HEK293 (cell line): Measurements from ENCODE around the gene TTC7B.

Source experiments
- CTCF ChIA-PET: fragments of 350-600 bp; formaldehyde crosslinking; extraction: SDS; loops from one replicate; lab custom pipeline; 2021; ENCODE audit warnings: antibody characterized with exemption; lab: Yijun Ruan, JAX
- POLR2A ChIA-PET: fragments of 300-600 bp; formaldehyde crosslinking; extraction: SDS; loops from one replicate; lab custom pipeline; 2020; ENCODE audit warnings: antibody characterized with exemption, inconsistent platforms; lab: Yijun Ruan, JAX
- H3K27ac ChIP-seq: fragments of 200-500 bp; sonication (Bioruptor generic); 2 replicates; pipeline ENCODE4 v1.5.1; 2014; ENCODE audit warnings: low read depth, low read length, control low read depth, inconsistent platforms; ENCODE audit errors: extremely low read depth
- H3K36me3 ChIP-seq, 2 experiments: fragments of 200-500 bp in 1 of 2; sonication (Bioruptor generic) in 1 of 2; 1 replicate in 1 of 2; 2 replicates in 1 of 2; pipeline ENCODE4 v1.5.1; 2014 to 2017; ENCODE audit warnings: inconsistent platforms in 2 of 2, low read length in 2 of 2; ENCODE audit not compliant: control insufficient read depth in 2 of 2, insufficient read depth in 1 of 2
- H3K4me1 ChIP-seq: fragments of 200-500 bp; sonication (Bioruptor generic); 2 replicates; pipeline ENCODE4 v1.5.1; 2014; ENCODE audit warnings: mild to moderate bottlenecking, low read length, inconsistent platforms; ENCODE audit not compliant: control insufficient read depth, insufficient read depth
- H3K4me3 ChIP-seq: 2 replicates; pipeline ENCODE4 v1.5.1; 2011; ENCODE audit warnings: low read depth, mild to moderate bottlenecking, control low read depth, low read length, moderate library complexity
- H3K9me3 ChIP-seq: fragments of 200-500 bp; sonication (Bioruptor generic); 2 replicates; pipeline ENCODE4 v1.5.1; 2014; ENCODE audit warnings: low read depth, low read length, inconsistent platforms; ENCODE audit not compliant: control insufficient read depth, insufficient read depth
- IKZF3 ChIP-seq: fragments of 450-650 bp; IDR thresholded peaks from 2 replicates; pipeline ENCODE4 v1.5.0; 2018; ENCODE audit warnings: missing biosample characterization, mild to moderate bottlenecking, missing genetic modification characterization, moderate library complexity
- KLF9 ChIP-seq: fragments of 450-650 bp; formaldehyde crosslinking; IDR thresholded peaks from 2 replicates; pipeline ENCODE4 v1.5.1; 2016; ENCODE audit warnings: missing biosample characterization, missing genetic modification characterization, low read depth
- MYNN ChIP-seq: fragments of 450-650 bp; formaldehyde crosslinking; IDR thresholded peaks from 2 replicates; pipeline ENCODE4 v1.5.1; 2016; ENCODE audit warnings: missing biosample characterization, missing genetic modification characterization, borderline replicate concordance
- SP2 ChIP-seq: fragments of 450-650 bp; formaldehyde crosslinking; IDR thresholded peaks from 2 replicates; pipeline ENCODE4 v1.5.1; 2016; ENCODE audit warnings: missing biosample characterization, missing genetic modification characterization
- SP3 ChIP-seq: fragments of 450-650 bp; formaldehyde crosslinking; IDR thresholded peaks from 2 replicates; pipeline ENCODE4 v1.5.1; 2016; ENCODE audit warnings: missing biosample characterization, missing genetic modification characterization
- WT1 ChIP-seq: fragments of 450-650 bp; formaldehyde crosslinking; IDR thresholded peaks from 2 replicates; pipeline ENCODE4 v1.5.1; 2016; ENCODE audit warnings: missing biosample characterization, missing genetic modification characterization
- ZBTB21 ChIP-seq: fragments of 450-650 bp; formaldehyde crosslinking; IDR thresholded peaks from 2 replicates; pipeline ENCODE4 v1.5.1; 2017; ENCODE audit warnings: missing biosample characterization, missing genetic modification characterization
- ZFP3 ChIP-seq: fragments of 450-650 bp; formaldehyde crosslinking; IDR thresholded peaks from 2 replicates; pipeline ENCODE4 v1.5.1; 2016; ENCODE audit warnings: low read depth, missing biosample characterization, missing genetic modification characterization
- ZNF10 ChIP-seq: fragments of 450-650 bp; formaldehyde crosslinking; IDR thresholded peaks from 2 replicates; pipeline ENCODE4 v1.5.1; 2017; ENCODE audit warnings: missing biosample characterization, missing genetic modification characterization
- ZNF174 ChIP-seq: fragments of 450-650 bp; formaldehyde crosslinking; IDR thresholded peaks from 2 replicates; pipeline ENCODE4 v1.5.0; 2017; ENCODE audit warnings: missing biosample characterization, mild to moderate bottlenecking, missing genetic modification characterization
- ZNF2 ChIP-seq: fragments of 450-650 bp; formaldehyde crosslinking; IDR thresholded peaks from 2 replicates; pipeline ENCODE4 v1.5.1; 2016; ENCODE audit warnings: missing biosample characterization, missing genetic modification characterization
- ZNF24 ChIP-seq: fragments of 450-650 bp; formaldehyde crosslinking; IDR thresholded peaks from 2 replicates; pipeline ENCODE4 v1.5.1; 2016; ENCODE audit warnings: missing biosample characterization, missing genetic modification characterization
- ZNF302 ChIP-seq: fragments of 450-650 bp; formaldehyde crosslinking; IDR thresholded peaks from 2 replicates; pipeline ENCODE4 v1.5.1; 2016; ENCODE audit warnings: missing biosample characterization, missing genetic modification characterization, low read depth
- ZNF324 ChIP-seq: fragments of 450-650 bp; formaldehyde crosslinking; IDR thresholded peaks from 2 replicates; pipeline ENCODE4 v1.5.1; 2016; ENCODE audit warnings: missing biosample characterization, missing genetic modification characterization
- ZNF335 ChIP-seq: fragments of 450-650 bp; formaldehyde crosslinking; conservative IDR thresholded peaks from 2 replicates; pipeline ENCODE4 v1.5.1; 2016; ENCODE audit warnings: missing biosample characterization, missing genetic modification characterization
- ZNF350 ChIP-seq: fragments of 450-650 bp; formaldehyde crosslinking; IDR thresholded peaks from 2 replicates; pipeline ENCODE4 v1.5.0; 2017; ENCODE audit warnings: missing biosample characterization, mild to moderate bottlenecking, missing genetic modification characterization
- ZNF354C ChIP-seq: fragments of 450-650 bp; formaldehyde crosslinking; IDR thresholded peaks from 2 replicates; pipeline ENCODE4 v1.5.1; 2016; ENCODE audit warnings: missing biosample characterization, missing genetic modification characterization, low read depth, borderline replicate concordance
- ZNF391 ChIP-seq: fragments of 450-650 bp; formaldehyde crosslinking; IDR thresholded peaks from 2 replicates; pipeline ENCODE4 v1.5.1; 2016; ENCODE audit warnings: low read depth, missing biosample characterization, missing genetic modification characterization, borderline replicate concordance
- ZNF404 ChIP-seq: fragments of 450-650 bp; formaldehyde crosslinking; IDR thresholded peaks from 2 replicates; pipeline ENCODE4 v1.5.1; 2017; ENCODE audit warnings: missing biosample characterization, missing genetic modification characterization
- ZNF416 ChIP-seq: fragments of 450-650 bp; formaldehyde crosslinking; IDR thresholded peaks from 2 replicates; pipeline ENCODE4 v1.5.1; 2016; ENCODE audit warnings: missing biosample characterization, missing genetic modification characterization
- ZNF529 ChIP-seq: fragments of 450-650 bp; formaldehyde crosslinking; IDR thresholded peaks from 2 replicates; pipeline ENCODE4 v1.5.1; 2017; ENCODE audit warnings: missing genetic modification characterization, missing biosample characterization; ENCODE audit not compliant: insufficient replicate concordance
- ZNF544 ChIP-seq: fragments of 450-650 bp; formaldehyde crosslinking; IDR thresholded peaks from 2 replicates; pipeline ENCODE4 v1.5.0; 2017; ENCODE audit warnings: missing biosample characterization, missing genetic modification characterization
- ZNF654 ChIP-seq: fragments of 450-650 bp; formaldehyde crosslinking; IDR thresholded peaks from 2 replicates; pipeline ENCODE4 v1.5.1; 2016; ENCODE audit warnings: low read depth, missing biosample characterization, missing genetic modification characterization
- ZNF701 ChIP-seq: fragments of 450-650 bp; formaldehyde crosslinking; IDR thresholded peaks from 2 replicates; pipeline ENCODE4 v1.5.1; 2016; ENCODE audit warnings: missing biosample characterization, missing genetic modification characterization
- ZNF843 ChIP-seq: fragments of 450-650 bp; formaldehyde crosslinking; IDR thresholded peaks from 2 replicates; pipeline ENCODE4 v1.5.1; 2016; ENCODE audit warnings: missing biosample characterization, missing genetic modification characterization
- ZXDB ChIP-seq: fragments of 450-650 bp; formaldehyde crosslinking; IDR thresholded peaks from 2 replicates; pipeline ENCODE4 v1.5.1; 2016; ENCODE audit warnings: missing biosample characterization, missing genetic modification characterization
- TF ChIP-seq, protein P1 (sequence below): fragments of 450-650 bp; formaldehyde crosslinking; optimal IDR thresholded peaks from 2 replicates; pipeline ENCODE3; 2016; ENCODE audit warnings: missing biosample characterization, mild to moderate bottlenecking, missing genetic modification characterization
- TF ChIP-seq, protein P2 (sequence below): fragments of 450-650 bp; formaldehyde crosslinking; IDR thresholded peaks from 2 replicates; pipeline ENCODE4 v1.5.1; 2016; ENCODE audit warnings: missing biosample characterization, missing genetic modification characterization
- TF ChIP-seq, protein P3 (sequence below): fragments of 450-650 bp; formaldehyde crosslinking; IDR thresholded peaks from 2 replicates; pipeline ENCODE4 v1.5.1; 2016; ENCODE audit warnings: missing biosample characterization, missing genetic modification characterization

Gene TTC7B

DNA sequence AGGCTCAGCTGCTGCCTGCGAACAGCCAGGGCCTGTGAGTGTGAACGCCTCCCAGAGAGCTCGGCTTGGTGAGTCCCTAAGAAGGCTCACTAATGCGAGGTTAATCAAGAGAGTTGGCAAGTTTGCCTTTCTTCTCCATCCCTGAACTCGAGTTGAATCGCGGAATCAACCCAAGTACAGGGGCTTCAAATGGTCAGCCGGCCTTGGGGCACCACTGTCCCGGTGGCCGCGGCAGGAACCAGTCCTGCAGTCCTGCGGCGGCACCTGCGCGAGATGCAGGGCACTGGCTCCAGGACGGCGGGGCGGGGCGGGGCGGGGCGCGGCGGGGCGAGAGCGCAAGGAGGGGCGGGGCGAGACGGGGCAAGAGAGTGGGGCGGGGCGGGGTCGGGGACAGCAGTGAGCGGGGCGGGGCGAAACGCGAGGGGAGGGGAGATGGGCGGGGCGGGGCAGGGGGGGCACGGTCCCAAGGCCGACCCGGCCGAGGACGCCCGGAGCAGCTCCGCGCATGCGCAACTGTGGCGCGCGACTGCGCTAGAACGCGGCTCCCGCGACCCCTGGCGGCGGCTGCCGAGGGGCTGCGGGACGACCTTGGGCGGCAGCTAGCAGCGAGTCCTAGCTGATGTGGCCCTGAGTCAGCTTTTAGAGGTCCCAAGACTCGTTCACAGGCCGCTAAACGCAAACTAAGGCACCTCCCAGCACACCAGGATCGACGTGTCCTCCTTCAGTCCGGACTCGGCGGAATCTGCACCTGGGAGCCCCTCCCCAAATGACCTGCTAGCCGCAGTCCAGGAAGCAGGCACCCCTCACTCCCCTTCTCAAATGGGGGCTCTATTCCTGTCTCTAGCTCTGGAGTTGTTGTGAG lies 58.0 kb downstream of the TTC7B start (continued):
- peak; percentile 26; the same call in 1 of the 2 replicates for TF ChIP-seq SP3 (tag by site-specific recombination)
- TF ChIP-seq ZNF335 (tag by site-specific recombination), result peak; percentile 73
- peak; percentile 23; the same call in 1 of the 2 replicates for TF ChIP-seq ZNF324
- TF ChIP-seq ZNF2, result peak; percentile 78; the same call in 1 of the 2 replicates
- no peak for TF ChIP-seq ZNF302 (tag by site-specific recombination)
- peak; percentile 43 for TF ChIP-seq ZNF654
- no peak for TF ChIP-seq ZBTB21 (tag by site-specific recombination)
- TF ChIP-seq, protein P1, sequence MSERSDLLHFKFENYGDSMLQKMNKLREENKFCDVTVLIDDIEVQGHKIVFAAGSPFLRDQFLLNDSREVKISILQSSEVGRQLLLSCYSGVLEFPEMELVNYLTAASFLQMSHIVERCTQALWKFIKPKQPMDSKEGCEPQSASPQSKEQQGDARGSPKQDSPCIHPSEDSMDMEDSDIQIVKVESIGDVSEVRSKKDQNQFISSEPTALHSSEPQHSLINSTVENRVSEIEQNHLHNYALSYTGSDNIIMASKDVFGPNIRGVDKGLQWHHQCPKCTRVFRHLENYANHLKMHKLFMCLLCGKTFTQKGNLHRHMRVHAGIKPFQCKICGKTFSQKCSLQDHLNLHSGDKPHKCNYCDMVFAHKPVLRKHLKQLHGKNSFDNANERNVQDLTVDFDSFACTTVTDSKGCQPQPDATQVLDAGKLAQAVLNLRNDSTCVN (tag by site-specific recombination), result peak; percentile 71
- TF ChIP-seq KLF9 (tag by site-specific recombination), result 0 out of 2 replicates have a peak, but pooled peaks have one; percentile 13
- 0 out of 2 replicates have a peak, but pooled peaks have one; percentile 5 for TF ChIP-seq SP2 (tag by site-specific recombination)
- TF ChIP-seq, protein P2, sequence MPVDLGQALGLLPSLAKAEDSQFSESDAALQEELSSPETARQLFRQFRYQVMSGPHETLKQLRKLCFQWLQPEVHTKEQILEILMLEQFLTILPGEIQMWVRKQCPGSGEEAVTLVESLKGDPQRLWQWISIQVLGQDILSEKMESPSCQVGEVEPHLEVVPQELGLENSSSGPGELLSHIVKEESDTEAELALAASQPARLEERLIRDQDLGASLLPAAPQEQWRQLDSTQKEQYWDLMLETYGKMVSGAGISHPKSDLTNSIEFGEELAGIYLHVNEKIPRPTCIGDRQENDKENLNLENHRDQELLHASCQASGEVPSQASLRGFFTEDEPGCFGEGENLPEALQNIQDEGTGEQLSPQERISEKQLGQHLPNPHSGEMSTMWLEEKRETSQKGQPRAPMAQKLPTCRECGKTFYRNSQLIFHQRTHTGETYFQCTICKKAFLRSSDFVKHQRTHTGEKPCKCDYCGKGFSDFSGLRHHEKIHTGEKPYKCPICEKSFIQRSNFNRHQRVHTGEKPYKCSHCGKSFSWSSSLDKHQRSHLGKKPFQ (tag by site-specific recombination), result peak; percentile 37; the same call in 1 of the 2 replicates

DNA sequence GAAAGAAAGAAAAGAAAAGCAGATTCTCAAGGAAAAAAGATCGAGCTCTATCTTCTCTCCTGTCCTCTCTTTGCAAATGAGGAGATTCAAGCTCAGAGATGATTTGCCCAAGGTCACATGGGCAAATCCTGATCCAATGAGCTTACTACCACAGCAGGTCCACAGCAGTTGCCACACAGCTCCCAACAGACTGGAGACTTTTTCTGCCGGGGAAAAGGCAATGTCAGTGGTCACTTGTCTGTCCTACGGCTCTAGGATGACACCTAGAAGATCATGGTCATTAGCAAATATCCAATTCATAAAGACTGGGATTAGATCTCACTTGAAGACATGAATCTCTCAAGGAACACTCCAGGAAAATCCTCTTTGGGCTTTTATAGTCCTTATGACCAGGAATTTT lies 58.8 kb downstream of the TTC7B start:
- Histone ChIP-seq H3K9me3 (no peaks in the 10 kb centered on the region), H3K27ac (no peak overlapping the region), H3K4me3 (no peak overlapping the region), H3K4me1 (peaks cover 3% of the 10 kb centered on the region; the same call in 1 of the 2 replicates), H3K36me3 (no peaks in the 10 kb centered on the region)
- no peak for TF ChIP-seq ZNF391 (tag by site-specific recombination)
- no peak for TF ChIP-seq WT1 (tag by site-specific recombination)
- no peak for TF ChIP-seq IKZF3 (tag by site-specific recombination)
- TF ChIP-seq ZNF350 (tag by site-specific recombination), result no peak
- TF ChIP-seq ZNF404, result no peak
- no peak for TF ChIP-seq MYNN (tag by site-specific recombination)
- no peak for TF ChIP-seq SP2 (tag by site-specific recombination)
- CTCF ChIA-PET, result interaction anchor here (0.6 to 4.6 kb wide), 13 partner anchors 13 to 455 kb away, joined by 3 to 27 read pairs (median 4); no protein-coding TSS in a partner anchor
- POLR2A ChIA-PET, result no interaction called here

DNA sequence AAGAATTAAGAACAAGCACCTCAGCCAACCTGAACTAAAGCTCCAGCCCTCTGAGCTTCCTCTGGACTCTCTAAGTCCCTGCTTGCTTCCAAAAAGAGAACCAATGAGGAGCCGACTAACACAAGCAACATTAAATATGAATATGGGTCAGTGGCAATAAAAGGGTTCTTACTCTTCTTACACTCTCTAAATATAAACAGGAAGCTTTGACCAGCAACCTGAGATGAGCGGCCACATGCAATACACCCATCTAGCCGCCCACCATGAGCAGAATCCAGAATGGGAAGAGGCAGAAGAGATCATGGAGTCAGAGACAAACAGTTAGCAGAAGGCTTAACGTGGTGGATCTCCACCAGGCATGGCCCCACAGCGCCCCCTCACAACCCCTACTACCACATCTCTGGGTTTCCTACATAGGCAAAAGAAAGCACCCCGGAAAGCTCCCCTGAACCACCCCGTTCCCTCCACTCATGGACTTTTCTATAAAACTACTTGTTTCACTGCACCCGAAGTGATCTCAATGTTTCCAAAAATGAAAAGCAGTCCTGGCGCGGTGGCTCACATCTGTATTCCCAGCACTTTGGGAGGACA lies 59.4 kb downstream of the TTC7B start:
- H3K9me3 ChIP-seq, result no peaks in the 10 kb centered on the region
- no peaks in the 10 kb centered on the region for H3K36me3 ChIP-seq
- H3K4me3 ChIP-seq, result no peak overlapping the region
- no peak overlapping the region for H3K27ac ChIP-seq
- CTCF ChIA-PET, result interaction anchor here (0.6 to 4.6 kb wide), 6 partner anchors 13 to 433 kb away, joined by 3 to 25 read pairs (median 4); no protein-coding TSS in a partner anchor
- H3K4me1 ChIP-seq, result peaks cover 3% of the 10 kb centered on the region; the same call in 1 of the 2 replicates
- POLR2A ChIA-PET, result no interaction called here
- TF ChIP-seq ZNF544 (tag by site-specific recombination) (no peak), ZXDB (tag by site-specific recombination) (no peak), ZNF843 (tag by site-specific recombination) (no peak), ZNF416 (tag by site-specific recombination) (no peak), ZNF354C (tag by site-specific recombination) (no peak), ZNF10 (tag by site-specific recombination) (no peak), ZNF701 (tag by site-specific recombination) (no peak), ZNF529 (no peak), ZNF350 (tag by site-specific recombination) (no peak), ZNF24 (tag by site-specific recombination) (no peak), ZNF174 (tag by site-specific recombination) (no peak), ZFP3 (no peak)
- TF ChIP-seq, protein P3, sequence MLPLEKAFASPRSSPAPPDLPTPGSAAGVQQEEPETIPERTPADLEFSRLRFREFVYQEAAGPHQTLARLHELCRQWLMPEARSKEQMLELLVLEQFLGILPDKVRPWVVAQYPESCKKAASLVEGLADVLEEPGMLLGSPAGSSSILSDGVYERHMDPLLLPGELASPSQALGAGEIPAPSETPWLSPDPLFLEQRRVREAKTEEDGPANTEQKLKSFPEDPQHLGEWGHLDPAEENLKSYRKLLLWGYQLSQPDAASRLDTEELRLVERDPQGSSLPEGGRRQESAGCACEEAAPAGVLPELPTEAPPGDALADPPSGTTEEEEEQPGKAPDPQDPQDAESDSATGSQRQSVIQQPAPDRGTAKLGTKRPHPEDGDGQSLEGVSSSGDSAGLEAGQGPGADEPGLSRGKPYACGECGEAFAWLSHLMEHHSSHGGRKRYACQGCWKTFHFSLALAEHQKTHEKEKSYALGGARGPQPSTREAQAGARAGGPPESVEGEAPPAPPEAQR (tag by site-specific recombination), result no peak
